Activated T-helper 17 cell treated with anti-CD3 and anti-CD28 coated beads, Interleukin-2, amount 50 U/mL, for 72 hours (primary cell): ENCODE data around the gene FSIP1. TPM values are rescaled to one million over a fixed set of nuclear protein-coding genes. Genes with fewer than 3 reads are reported as not detected.

Experiments
- ATAC-seq: fragments of 150-1000 bp; cut with Tn5 transposase; replicated peaks from 2 replicates; pipeline ENCODE4 v1.10.0; 2021; ENCODE audit warnings: mild to moderate bottlenecking, moderate library complexity
- H3K27ac Mint-ChIP-seq: one replicate; pipeline ENCODE4 v1.8.0; 2022; ENCODE audit warnings: mixed read lengths
- H3K27me3 Mint-ChIP-seq: one replicate; pipeline ENCODE4 v1.8.0; 2022; ENCODE audit warnings: mixed read lengths
- H3K36me3 Mint-ChIP-seq: one replicate; pipeline ENCODE4 v1.8.0; 2022; ENCODE audit warnings: low read depth, mild to moderate bottlenecking, mixed read lengths
- H3K4me1 Mint-ChIP-seq: one replicate; pipeline ENCODE4 v1.8.0; 2022; ENCODE audit warnings: mixed read lengths
- H3K4me3 Mint-ChIP-seq: one replicate; pipeline ENCODE4 v1.8.0; 2022; ENCODE audit warnings: mild to moderate bottlenecking, mixed read lengths
- H3K9me3 Mint-ChIP-seq: one replicate; pipeline ENCODE4 v1.8.0; 2022; ENCODE audit warnings: mixed read lengths
- total RNA-seq, 2 donors: library from RNA; stranded (reverse); gene quantifications; one replicate each; pipeline ENCODE4 v1.2.3, GENCODE V29; 2022

Gene FSIP1
- total RNA-seq, 2 donors from 2014 or later = 0.32 to 0.34 TPM

DNA sequence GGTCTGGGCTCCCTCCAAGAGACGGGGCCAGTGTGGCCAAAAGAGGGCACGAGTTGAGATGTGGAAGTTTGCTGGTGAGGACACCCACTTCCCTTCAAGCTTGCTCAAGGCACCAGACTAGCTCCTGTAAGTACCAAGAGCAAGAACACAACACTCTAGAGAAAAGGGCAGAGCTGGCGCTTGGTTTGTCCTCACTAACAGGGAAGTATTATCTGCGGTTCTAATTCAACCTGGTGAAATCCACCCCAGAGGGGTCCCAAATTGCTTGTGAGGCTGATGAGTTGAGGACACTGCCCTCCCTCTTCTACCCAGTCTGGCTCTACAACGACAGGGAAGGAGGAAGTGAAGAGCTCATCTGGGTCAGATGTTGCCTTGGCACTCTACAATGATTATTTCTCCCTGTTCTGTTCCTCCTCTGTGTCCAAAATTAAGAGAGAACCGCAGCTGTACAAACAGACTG lies 16.9 kb upstream of the FSIP1 start:
- H3K27me3 Mint-ChIP-seq = peaks cover 42% of the 10 kb centered on the region
- no peaks in the 10 kb centered on the region for H3K9me3 Mint-ChIP-seq
- H3K4me3 Mint-ChIP-seq = no peak overlapping the region
- no peak overlapping the region for H3K27ac Mint-ChIP-seq
- no peaks in the 10 kb centered on the region for H3K36me3 Mint-ChIP-seq
- H3K4me1 Mint-ChIP-seq = no peaks in the 10 kb centered on the region
- ATAC-seq = no peak

DNA sequence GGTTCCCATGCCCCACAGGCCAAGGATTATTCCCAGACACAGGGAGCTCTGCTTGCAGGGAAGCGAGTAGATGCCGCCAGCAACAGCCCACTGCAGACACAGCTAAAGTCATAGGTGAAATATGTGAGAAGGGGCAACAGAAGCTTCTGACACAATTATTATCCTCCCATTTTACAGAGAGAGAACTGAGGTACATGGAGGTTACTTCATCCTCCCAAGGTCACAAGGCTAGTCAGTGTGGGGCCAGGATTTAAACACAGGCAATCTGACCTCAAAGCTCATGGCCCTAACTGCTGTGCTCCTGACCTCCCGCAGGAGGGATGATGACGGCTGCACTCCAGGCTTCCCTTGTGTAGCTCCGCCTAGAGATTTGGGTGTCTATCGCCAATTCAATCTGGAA lies 15.7 kb upstream of the FSIP1 start:
- Mint-ChIP-seq H3K4me3 (no peak overlapping the region), H3K27me3 (peaks cover 40% of the 10 kb centered on the region)
- ATAC-seq = no peak

DNA sequence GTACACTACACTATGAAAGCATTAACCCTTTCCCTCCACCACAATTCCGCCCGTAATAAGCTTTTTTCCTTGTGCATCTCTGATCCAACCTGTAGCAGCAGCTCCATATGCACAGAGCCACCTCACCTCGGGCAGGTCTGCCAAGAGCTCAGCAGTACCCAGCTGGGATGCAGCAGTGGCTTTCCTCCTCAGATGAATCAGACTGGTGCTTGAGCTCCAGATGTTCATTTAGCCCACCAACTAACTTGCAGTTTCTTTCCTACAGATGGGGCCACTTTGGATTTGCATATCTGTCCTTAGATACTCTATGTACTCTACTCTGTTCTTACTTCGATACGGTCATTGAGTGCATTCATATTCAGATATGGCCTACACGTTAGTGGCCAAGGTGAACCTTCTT lies 14.8 kb upstream of the FSIP1 start:
- Mint-ChIP-seq H3K4me1 (no peaks in the 10 kb centered on the region), H3K27ac (no peak overlapping the region)

More for the DNA sequence above, 15.7 kb upstream of the FSIP1 start:
- no peak overlapping the region for H3K27ac Mint-ChIP-seq
- no peaks in the 10 kb centered on the region for H3K9me3 Mint-ChIP-seq
- H3K4me1 Mint-ChIP-seq = no peaks in the 10 kb centered on the region
- H3K36me3 Mint-ChIP-seq = no peaks in the 10 kb centered on the region

DNA sequence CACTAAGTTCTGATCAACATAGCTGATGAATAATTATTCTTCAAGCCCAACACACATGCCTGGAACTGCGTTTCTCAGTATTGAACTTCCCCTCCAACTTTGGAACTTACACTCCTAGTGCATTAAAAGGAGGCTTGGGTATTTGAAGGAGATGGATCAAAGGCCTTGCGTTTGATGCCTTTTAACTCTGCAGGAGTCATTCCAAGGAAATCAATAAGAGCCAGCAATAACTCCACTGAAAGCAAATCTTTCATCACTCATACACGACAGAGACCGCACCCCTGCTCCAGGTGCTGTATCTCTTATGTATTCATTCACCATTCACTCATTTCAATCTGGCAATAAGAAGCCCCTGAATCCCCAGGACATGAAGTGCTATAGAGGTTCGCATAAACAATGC lies 14.0 kb upstream of the FSIP1 start:
- no peak for ATAC-seq
- peaks cover 35% of the 10 kb centered on the region for H3K27me3 Mint-ChIP-seq
- H3K4me3 Mint-ChIP-seq = no peak overlapping the region
- H3K9me3 Mint-ChIP-seq = no peaks in the 10 kb centered on the region
- no peaks in the 10 kb centered on the region for H3K4me1 Mint-ChIP-seq
- H3K27ac Mint-ChIP-seq = no peak overlapping the region
- no peaks in the 10 kb centered on the region for H3K36me3 Mint-ChIP-seq

More for the DNA sequence above, 14.8 kb upstream of the FSIP1 start:
- Mint-ChIP-seq H3K36me3 (no peaks in the 10 kb centered on the region), H3K9me3 (no peaks in the 10 kb centered on the region), H3K4me3 (no peak overlapping the region), H3K27me3 (peaks cover 39% of the 10 kb centered on the region)
- no peak for ATAC-seq

DNA sequence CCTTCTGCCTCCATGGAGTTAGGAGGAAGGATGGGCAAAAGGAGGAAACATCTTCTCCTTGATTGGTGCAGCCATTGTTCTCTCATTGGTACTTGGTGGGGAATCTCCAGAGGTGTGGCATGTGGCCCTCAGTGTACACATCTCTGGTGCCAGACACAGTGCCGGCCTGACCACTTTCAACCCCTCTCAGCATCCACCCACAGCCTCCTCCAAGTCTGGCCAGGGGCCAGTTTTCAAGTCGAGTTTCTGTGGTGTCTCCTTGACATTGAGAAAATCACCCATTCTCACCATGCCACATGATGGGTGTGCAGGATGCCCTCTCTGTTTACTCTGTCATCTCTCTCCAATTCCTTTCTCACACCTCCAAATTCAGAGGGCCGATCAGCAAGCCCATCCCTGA lies 12.8 kb upstream of the FSIP1 start:
- Mint-ChIP-seq H3K4me3 (no peak overlapping the region), H3K36me3 (no peaks in the 10 kb centered on the region), H3K27ac (no peak overlapping the region), H3K4me1 (no peaks in the 10 kb centered on the region), H3K9me3 (no peaks in the 10 kb centered on the region), H3K27me3 (peaks cover 32% of the 10 kb centered on the region)
- ATAC-seq = no peak

DNA sequence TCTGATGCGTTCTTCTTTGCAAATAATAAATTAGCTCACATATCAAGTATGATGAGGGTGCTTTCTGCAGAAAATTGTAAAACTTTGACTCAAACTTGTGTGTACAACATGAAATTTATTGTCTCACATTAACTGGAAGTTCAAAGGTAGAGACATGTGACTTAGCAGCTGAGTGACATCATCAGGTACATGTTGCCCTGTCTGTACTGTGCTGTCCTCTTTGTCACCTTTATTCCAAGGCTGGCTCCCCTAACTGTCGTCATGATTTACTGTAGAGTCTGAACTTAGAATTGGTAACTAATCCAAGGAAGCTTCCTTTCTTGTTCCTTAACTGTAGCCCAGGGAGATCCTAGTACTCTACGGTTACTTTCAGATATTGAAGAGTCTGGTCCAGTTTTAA lies 12.3 kb upstream of the FSIP1 start:
- no peak overlapping the region for H3K4me3 Mint-ChIP-seq
- ATAC-seq = no peak
- no peaks in the 10 kb centered on the region for H3K9me3 Mint-ChIP-seq
- H3K4me1 Mint-ChIP-seq = no peaks in the 10 kb centered on the region
- H3K36me3 Mint-ChIP-seq = no peaks in the 10 kb centered on the region
- H3K27ac Mint-ChIP-seq = no peak overlapping the region
- H3K27me3 Mint-ChIP-seq = peaks cover 29% of the 10 kb centered on the region

DNA sequence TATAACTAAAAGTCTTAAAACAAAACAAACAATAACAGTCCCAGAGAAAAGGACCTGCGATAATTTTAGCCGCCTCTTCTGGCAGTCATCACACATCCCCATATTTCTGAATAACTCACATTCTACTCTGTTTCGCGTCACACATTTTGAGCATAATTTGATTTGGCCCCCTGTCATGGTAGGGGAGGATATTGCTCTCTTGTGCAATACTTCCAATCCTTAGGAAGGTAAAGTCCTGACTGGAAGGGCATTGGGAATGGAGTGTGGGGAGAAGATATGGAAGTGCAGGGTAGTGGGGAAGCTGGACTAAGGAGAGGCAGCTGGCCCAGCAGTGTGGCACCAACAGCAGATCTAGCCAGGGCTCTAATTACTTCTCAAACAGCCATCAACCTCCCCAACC lies 11.3 kb upstream of the FSIP1 start:
- no peaks in the 10 kb centered on the region for H3K9me3 Mint-ChIP-seq
- H3K27ac Mint-ChIP-seq = no peak overlapping the region
- no peaks in the 10 kb centered on the region for H3K36me3 Mint-ChIP-seq
- H3K4me1 Mint-ChIP-seq = no peaks in the 10 kb centered on the region
- no peak overlapping the region for H3K4me3 Mint-ChIP-seq
- no peak for ATAC-seq
- H3K27me3 Mint-ChIP-seq = peaks cover 25% of the 10 kb centered on the region

DNA sequence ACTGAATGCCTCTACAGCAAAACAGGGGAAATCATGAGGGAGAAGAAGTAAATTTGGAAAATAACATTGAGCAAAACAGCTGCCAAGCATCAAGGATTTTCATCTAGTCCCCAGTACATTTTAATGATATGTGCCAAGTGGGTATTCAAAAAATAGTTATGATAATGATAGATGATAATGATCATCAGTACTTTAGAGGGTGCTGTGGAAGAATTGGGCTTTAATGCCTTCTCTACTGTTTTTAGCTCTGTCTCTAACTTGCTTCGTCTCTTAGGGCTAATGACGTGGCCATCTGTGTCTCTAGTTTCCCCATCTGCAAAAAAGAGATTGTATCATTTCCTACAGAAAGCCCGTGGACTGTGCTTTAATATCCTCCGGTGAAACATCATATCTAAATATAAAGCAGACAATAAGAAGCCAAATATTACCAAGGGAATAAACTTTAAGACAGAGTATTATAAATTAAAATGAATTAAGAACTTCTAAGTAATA lies 10.2 kb upstream of the FSIP1 start:
- H3K4me1 Mint-ChIP-seq = no peaks in the 10 kb centered on the region
- ATAC-seq = no peak
- peaks cover 19% of the 10 kb centered on the region for H3K27me3 Mint-ChIP-seq
- H3K4me3 Mint-ChIP-seq = no peak overlapping the region
- H3K36me3 Mint-ChIP-seq = no peaks in the 10 kb centered on the region
- no peaks in the 10 kb centered on the region for H3K9me3 Mint-ChIP-seq
- H3K27ac Mint-ChIP-seq = no peak overlapping the region

DNA sequence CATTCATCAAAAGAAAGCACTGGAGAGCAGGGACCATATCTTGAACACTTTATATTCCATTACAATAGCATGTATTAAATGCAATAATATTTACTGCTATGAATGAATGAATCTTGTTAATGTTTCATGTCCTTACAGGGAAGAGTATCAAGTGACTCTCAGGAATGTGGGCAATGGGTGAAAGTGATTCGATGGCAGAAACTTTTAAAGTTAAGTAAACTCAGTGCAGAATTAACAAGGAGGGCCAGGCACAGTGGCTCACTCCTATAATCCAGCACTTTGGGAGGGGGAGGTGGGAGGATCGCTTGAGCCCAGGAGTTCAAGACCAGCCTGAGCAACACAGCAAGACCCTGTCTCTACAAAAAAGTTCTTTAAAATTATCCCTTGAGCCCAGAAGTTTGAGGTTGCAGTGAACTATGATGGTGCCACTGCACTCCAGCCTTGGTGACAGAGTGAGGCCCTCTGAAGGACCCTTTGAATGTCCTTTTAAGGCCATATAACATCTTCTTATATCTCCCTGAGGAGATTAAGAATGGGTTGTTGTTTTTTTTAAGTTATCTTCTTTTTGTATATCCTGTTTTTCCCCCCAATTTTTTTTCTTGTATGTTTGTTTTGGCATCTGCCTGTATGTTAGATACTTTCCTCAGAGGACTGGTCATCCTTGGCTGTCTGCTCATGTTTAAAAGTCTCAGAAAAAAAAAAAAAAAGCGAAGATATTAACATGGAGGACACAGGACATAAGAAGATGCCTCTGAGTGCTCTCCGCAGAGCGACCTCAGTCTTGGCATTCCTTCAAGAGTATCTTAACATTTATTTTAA lies 9.6 kb upstream of the FSIP1 start:
- H3K4me1 Mint-ChIP-seq = no peaks in the 10 kb centered on the region
- H3K27me3 Mint-ChIP-seq = peaks cover 16% of the 10 kb centered on the region
- no peak overlapping the region for H3K4me3 Mint-ChIP-seq
- H3K9me3 Mint-ChIP-seq = no peaks in the 10 kb centered on the region
- no peaks in the 10 kb centered on the region for H3K36me3 Mint-ChIP-seq
- no peak overlapping the region for H3K27ac Mint-ChIP-seq
- ATAC-seq = no peak

DNA sequence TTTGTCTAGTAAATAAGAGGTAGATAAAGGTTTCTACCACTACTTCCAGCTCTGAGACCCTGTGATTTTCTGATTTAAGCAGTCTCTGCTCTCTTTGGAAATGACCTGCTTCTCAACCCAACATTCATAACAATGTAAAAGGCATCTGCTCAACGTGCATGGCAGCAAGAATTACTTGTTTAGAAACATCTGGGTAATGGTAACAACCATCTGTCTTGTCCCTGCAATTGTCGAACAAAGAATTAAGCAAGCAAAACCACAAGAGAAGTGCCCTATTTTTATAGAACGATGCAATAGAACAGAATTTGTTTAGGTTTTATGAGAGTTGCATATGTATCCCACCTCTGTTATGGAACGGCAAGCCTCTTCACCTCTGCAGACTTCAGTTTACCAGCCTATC lies 7.1 kb upstream of the FSIP1 start:
- peaks cover 8% of the 10 kb centered on the region for H3K4me1 Mint-ChIP-seq
- ATAC-seq = no peak
- no peak overlapping the region for H3K27ac Mint-ChIP-seq
- no peaks in the 10 kb centered on the region for H3K27me3 Mint-ChIP-seq
- no peaks in the 10 kb centered on the region for H3K9me3 Mint-ChIP-seq
- H3K4me3 Mint-ChIP-seq = no peak overlapping the region
- no peaks in the 10 kb centered on the region for H3K36me3 Mint-ChIP-seq

DNA sequence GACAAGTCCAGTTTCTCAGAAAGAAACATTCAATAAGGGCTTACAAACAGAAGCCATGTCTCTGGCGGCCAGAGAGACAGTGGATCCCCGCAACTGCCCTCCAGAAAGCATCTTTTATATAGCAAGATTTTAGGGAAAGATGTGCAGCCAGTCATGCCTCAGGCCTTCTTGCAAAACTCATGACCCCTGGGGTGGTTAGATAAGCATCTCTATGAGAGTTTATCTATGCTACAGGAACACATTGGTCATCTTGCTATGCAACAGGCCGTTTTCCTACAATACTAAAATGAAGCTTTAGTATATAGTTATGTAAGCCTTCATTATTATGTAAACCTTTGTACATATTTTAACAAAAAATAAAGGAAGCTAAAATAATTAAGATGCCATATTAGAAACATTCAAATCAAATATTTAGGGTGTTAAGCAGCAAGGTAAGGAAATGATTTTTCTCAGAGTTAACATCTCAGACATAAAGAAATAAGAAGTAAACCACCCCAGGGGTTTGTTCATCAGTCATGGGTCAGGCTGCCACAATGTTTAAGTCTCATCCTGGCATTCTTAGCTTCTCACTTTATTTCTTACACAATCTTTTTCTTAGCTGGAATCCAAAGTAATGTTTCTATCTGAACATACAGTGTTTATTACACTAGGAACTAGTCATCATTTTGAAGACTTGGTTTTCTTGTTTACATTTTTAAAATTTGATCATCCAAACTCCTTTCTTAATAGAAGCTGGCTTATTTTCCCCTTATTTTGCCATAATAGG lies 6.3 kb upstream of the FSIP1 start:
- peak overlapping the region; percentile 52 for H3K27ac Mint-ChIP-seq
- no peaks in the 10 kb centered on the region for H3K9me3 Mint-ChIP-seq
- H3K4me3 Mint-ChIP-seq = no peak overlapping the region
- H3K36me3 Mint-ChIP-seq = no peaks in the 10 kb centered on the region
- no peak for ATAC-seq
- H3K4me1 Mint-ChIP-seq = peaks cover 11% of the 10 kb centered on the region
- no peaks in the 10 kb centered on the region for H3K27me3 Mint-ChIP-seq

DNA sequence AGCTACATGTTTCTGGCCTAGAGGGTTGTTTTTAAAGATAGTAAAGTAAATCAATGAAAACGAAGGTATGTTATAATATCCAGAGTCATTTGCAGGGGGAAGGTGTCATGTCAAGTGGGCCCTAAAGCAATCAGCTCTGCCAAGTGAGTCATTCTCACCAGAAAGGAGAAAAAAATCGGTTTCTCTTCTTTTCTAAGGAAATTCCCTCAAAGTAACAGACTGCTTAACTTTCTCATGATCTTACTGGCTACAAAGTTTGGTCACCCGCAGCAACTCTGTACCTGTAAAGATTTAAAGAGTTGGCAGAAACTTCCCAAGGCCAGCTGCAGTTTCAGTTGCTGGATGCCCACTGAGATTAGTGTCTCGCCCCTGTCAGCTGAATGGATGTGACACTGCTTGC lies 5.5 kb upstream of the FSIP1 start:
- Mint-ChIP-seq H3K9me3 (no peaks in the 10 kb centered on the region), H3K4me1 (peaks cover 17% of the 10 kb centered on the region), H3K36me3 (no peaks in the 10 kb centered on the region), H3K4me3 (no peak overlapping the region), H3K27me3 (no peaks in the 10 kb centered on the region), H3K27ac (no peak overlapping the region)
- peak; percentile 85 for ATAC-seq

DNA sequence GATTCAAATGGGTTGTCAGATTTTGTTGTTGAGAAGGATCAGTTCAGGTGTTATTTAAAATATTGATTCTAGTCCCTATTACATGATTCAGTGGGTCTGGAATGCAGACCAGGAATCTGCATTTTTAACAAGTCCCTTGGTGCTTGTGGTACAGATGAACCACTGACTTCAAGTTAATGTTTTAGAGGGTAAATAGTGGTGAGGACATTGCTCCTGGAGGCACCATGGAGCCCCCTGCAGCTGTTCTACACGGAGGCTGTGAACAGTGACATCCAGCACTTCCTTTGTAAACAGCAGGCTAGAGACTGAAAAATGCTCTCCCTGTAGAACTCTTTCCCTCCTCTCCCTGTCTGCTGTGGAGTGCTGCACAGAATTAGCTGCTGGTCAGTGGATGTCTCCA lies 4.8 kb upstream of the FSIP1 start:
- no peaks in the 10 kb centered on the region for H3K9me3 Mint-ChIP-seq
- H3K27me3 Mint-ChIP-seq = no peaks in the 10 kb centered on the region
- no peak for ATAC-seq
- peaks cover 17% of the 10 kb centered on the region for H3K4me1 Mint-ChIP-seq
- no peak overlapping the region for H3K27ac Mint-ChIP-seq
- no peak overlapping the region for H3K4me3 Mint-ChIP-seq
- no peaks in the 10 kb centered on the region for H3K36me3 Mint-ChIP-seq

DNA sequence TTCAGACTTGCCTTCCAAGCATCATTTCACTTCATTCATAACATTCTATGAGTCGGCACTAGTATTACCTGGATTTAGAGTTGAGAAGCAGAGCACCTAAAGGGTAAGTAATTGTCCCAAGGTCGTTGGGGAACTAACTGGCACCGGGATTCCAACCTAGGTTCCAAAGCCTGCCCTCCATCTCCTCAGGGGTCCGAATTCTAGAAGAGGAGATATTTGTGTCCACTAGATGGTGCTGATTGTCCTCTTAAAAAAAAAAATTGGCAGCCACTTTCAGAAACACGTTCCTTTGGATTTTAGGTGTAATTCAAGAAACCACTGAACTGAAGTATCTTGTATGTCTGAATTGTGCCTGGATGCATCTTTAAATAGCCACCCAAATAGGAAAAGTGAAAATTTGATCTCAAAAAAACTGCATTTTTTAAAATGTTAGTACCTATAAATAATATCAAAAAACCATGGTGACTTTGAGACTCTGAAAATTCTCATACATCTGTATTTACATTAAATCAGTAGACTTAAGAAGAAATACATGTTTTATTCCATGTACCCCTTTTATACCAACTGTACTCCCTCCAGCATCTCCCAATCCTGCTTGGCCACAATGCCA lies 3.9 kb upstream of the FSIP1 start:
- Mint-ChIP-seq H3K36me3 (no peaks in the 10 kb centered on the region), H3K4me1 (peaks cover 23% of the 10 kb centered on the region), H3K9me3 (no peaks in the 10 kb centered on the region), H3K27me3 (no peaks in the 10 kb centered on the region), H3K4me3 (no peak overlapping the region), H3K27ac (no peak overlapping the region)
- ATAC-seq = no peak

DNA sequence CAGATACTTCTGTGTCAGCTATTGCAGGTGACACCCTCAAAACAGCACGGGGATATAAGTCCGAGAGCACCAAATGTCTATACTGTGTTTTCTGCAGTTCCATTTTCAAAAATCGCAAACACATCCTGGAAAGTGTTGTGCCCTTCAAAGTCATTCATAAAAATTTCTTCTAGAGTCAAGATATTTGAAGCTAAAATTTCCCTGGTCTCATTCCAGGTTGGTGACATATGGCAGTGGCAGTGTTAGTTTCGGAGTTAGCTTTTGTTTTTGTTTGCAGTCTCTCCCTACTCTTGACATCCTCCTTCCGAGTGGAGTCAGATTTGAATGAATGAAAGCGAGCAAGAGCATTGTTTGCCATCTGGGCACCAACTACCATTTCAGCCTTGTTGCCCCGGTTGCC lies 3.2 kb upstream of the FSIP1 start:
- H3K27me3 Mint-ChIP-seq = no peaks in the 10 kb centered on the region
- H3K27ac Mint-ChIP-seq = no peak overlapping the region
- no peak overlapping the region for H3K4me3 Mint-ChIP-seq
- H3K4me1 Mint-ChIP-seq = peaks cover 26% of the 10 kb centered on the region
- H3K9me3 Mint-ChIP-seq = no peaks in the 10 kb centered on the region
- ATAC-seq = no peak
- H3K36me3 Mint-ChIP-seq = no peaks in the 10 kb centered on the region
